Lower leg skin (tissue), 4 donors: ENCODE measurements around the gene DNAAF1. TPM values are rescaled to one million over a fixed set of nuclear protein-coding genes. Genes with fewer than 3 reads are reported as not detected.

Experiments
- DNase-seq, 2 donors: peaks; one replicate each; pipeline ENCODE4 v3.0.0-alpha.2; 2019; ENCODE audit warnings: low spot score in 2 of 2
- H3K4me3 ChIP-seq: fragments of 200-600 bp; sonication (generic); 2 replicates; pipeline ENCODE4 v1.5.1; 2017; ENCODE audit warnings: mild to moderate bottlenecking, low read depth; ENCODE audit not compliant: poor library complexity, severe bottlenecking
- CTCF ChIP-seq, 3 donors: fragments of 450-650 bp; IDR thresholded peaks; one replicate each; pipeline ENCODE4 v1.5.1; 2016; ENCODE audit warnings: antibody characterized with exemption in 3 of 3, mild to moderate bottlenecking in 3 of 3, moderate library complexity in 2 of 3
- POLR2A ChIP-seq, 2 donors: fragments of 450-650 bp; IDR thresholded peaks; one replicate each; pipeline ENCODE4 v1.6.1; 2016 to 2017; ENCODE audit warnings: antibody characterized with exemption in 2 of 2, mild to moderate bottlenecking in 1 of 2, moderate library complexity in 1 of 2
- WGBS, 2 donors: methylation state at CpG; one replicate each; pipeline ENCODE4 v1.1.5; 2018; 5-methylcytosine and 5-hydroxymethylcytosine counted together
- intact Hi-C: fragments of 100-400 bp; cut with DNase I; formaldehyde crosslinking; loops from one replicate; pipeline ENCODE4 v1.15.0; 2023; ENCODE audit warnings: low total_unique reads
- total RNA-seq, 4 donors: library from RNA; depleted of rRNA; stranded (reverse); fragments of >200 nt; gene quantifications; one replicate each; pipeline ENCODE4 v1.1.0, GENCODE V29; 2016

Gene DNAAF1
- total RNA-seq, 4 donors from 2014 or later = 0.71 to 1.0 TPM; not detected in 2

GRCh38 chr16:84174396-84174795 is 29.3 kb downstream of the DNAAF1 start:
- intact Hi-C loops = no loop called here
- no peak overlapping the region for H3K4me3 ChIP-seq
- 80 to 81% methylated on average over 11 of the region's 11 CpGs for WGBS, 2 donors

GRCh38 chr16:84175350-84176081 is 30.4 kb downstream of the DNAAF1 start:
- H3K4me3 ChIP-seq = no peak overlapping the region
- WGBS, 2 donors = 36 to 37% methylated on average over 10 of the region's 10 CpGs
- intact Hi-C loops = loop anchor here (5.0 kb wide), 1 partner anchor 228 kb away; no protein-coding TSS in a partner anchor
- TF ChIP-seq CTCF (IDR thresholded peaks at IDR 0.05) (peak in 1 of 3 donors; percentile 82), POLR2A (IDR thresholded peaks at IDR 0.05) (no peak)
- DNase-seq = peak in 1 of 2 donors; percentile 66

More at GRCh38 chr16:84174396-84174795, 29.3 kb downstream of the DNAAF1 start:
- no peak for DNase-seq
- no peak for TF ChIP-seq POLR2A (IDR thresholded peaks at IDR 0.05)

- DNase-seq = no peak
- 45 to 51% methylated on average over 15 to 17 of the region's 18 CpGs for WGBS, 2 donors
- intact Hi-C loops = loop anchor here (5.0 kb wide), 1 partner anchor 229 kb away; no protein-coding TSS in a partner anchor
- no peak overlapping the region for H3K4me3 ChIP-seq
- TF ChIP-seq CTCF (IDR thresholded peaks at IDR 0.05) = no peak
- TF ChIP-seq POLR2A (IDR thresholded peaks at IDR 0.05) = no peak
Measured at GRCh38 chr16:84176192-84177053, 31.3 kb downstream of the DNAAF1 start.

GRCh38 chr16:84177741-84178073 is 32.6 kb downstream of the DNAAF1 start:
- no peak for TF ChIP-seq CTCF (IDR thresholded peaks at IDR 0.05)
- no peak for TF ChIP-seq POLR2A (IDR thresholded peaks at IDR 0.05)
- WGBS, 2 donors = 23 to 25% methylated on average over 9 of the region's 9 CpGs
- H3K4me3 ChIP-seq = no peak overlapping the region
- DNase-seq = no peak
- intact Hi-C loops = loop anchor here (5.0 kb wide), 1 partner anchor 230 kb away; no protein-coding TSS in a partner anchor

- intact Hi-C loops = loop anchor here (5.0 kb wide), 1 partner anchor 231 kb away; no protein-coding TSS in a partner anchor
- WGBS, 2 donors = 85 to 88% methylated on average over 14 to 15 of the region's 15 CpGs
- TF ChIP-seq CTCF (IDR thresholded peaks at IDR 0.05) = no peak
- no peak for TF ChIP-seq POLR2A (IDR thresholded peaks at IDR 0.05)
- no peak overlapping the region for H3K4me3 ChIP-seq
- DNase-seq = no peak
Measured at GRCh38 chr16:84178146-84178765, 33.1 kb downstream of the DNAAF1 start.
